GM12875 (cell line): ENCODE data around the gene VPS37B.
"Not testable (repeated sequence)": the region's sequence is repeated elsewhere in the genome, so short reads cannot be mapped to it uniquely, and the experiment has no call there.

ENCODE experiments used
- H3K4me3 ChIP-seq: one replicate; pipeline ENCODE4 v1.5.1; 2011; ENCODE audit warnings: low read depth, low read length, control low read depth
- TF ChIP-seq, protein P1 (sequence below): IDR thresholded peaks from 2 replicates; pipeline ENCODE4 v1.5.1; 2011; ENCODE audit warnings: low read depth, mild to moderate bottlenecking, control low read depth, inconsistent platforms, low read length, moderate library complexity, borderline replicate concordance; ENCODE audit not compliant: insufficient read depth

VPS37B gene

GRCh38 chr12:122921917-122922316, 26.0 kb upstream of the VPS37B start:
- TF ChIP-seq, protein P1, sequence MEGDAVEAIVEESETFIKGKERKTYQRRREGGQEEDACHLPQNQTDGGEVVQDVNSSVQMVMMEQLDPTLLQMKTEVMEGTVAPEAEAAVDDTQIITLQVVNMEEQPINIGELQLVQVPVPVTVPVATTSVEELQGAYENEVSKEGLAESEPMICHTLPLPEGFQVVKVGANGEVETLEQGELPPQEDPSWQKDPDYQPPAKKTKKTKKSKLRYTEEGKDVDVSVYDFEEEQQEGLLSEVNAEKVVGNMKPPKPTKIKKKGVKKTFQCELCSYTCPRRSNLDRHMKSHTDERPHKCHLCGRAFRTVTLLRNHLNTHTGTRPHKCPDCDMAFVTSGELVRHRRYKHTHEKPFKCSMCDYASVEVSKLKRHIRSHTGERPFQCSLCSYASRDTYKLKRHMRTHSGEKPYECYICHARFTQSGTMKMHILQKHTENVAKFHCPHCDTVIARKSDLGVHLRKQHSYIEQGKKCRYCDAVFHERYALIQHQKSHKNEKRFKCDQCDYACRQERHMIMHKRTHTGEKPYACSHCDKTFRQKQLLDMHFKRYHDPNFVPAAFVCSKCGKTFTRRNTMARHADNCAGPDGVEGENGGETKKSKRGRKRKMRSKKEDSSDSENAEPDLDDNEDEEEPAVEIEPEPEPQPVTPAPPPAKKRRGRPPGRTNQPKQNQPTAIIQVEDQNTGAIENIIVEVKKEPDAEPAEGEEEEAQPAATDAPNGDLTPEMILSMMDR, result no peak
- H3K4me3 ChIP-seq, result no peak overlapping the region

DNA sequence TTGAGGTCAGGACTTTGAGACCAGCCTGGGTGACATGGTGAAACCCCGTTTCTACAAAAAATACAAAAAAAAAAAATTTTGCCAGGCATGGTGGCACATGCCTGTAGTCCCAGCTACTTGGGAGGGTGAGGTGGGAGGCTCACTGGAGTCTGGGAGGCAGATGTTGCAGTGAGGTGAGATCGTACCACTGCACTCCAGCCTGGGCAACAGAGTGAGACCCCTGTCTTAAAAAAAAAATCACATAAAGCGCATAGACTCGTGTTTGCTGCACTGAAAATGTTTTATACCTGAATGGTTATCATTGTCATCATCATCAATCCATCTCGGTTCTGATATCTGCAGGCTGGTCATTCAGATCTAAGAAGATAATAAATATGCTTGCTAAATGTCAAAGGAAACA, 24.8 kb upstream of the VPS37B start:
- TF ChIP-seq, protein P1, result no peak
- no peak overlapping the region for H3K4me3 ChIP-seq

GRCh38 chr12:122918827-122919226, 22.9 kb upstream of the VPS37B start:
- TF ChIP-seq, protein P1, result no peak
- H3K4me3 ChIP-seq, result no peak overlapping the region

DNA sequence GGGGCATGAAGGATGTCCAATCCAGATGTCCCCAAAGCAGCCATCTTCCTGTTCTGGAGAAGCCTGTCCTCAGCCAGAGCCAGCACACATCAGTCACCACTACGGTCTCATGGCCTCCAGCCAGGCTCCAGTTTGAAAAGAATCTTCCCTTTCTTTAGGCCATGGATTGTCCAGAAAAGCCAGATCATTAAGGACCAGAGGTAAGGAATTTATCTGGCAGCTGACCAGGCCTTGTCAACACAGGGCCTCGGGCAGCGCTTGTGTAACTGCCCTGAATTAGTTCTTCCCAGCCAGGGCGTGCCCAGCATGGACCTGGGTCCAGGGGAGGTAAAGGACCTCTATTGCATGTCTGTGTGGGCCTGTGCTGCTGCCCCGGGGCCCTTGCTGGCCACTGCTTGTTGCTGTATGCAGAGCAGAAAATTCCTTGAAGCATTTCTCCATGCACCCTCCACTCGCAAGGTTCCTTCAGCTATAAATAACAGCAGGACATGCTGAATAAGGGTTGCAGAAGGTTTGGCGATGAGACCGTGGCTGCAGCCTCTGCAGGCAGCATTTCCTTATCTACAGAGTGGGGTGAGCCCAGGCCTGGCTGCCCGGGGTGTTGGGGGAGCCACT, 21.7 kb upstream of the VPS37B start:
- TF ChIP-seq, protein P1, result no peak
- no peak overlapping the region for H3K4me3 ChIP-seq

DNA sequence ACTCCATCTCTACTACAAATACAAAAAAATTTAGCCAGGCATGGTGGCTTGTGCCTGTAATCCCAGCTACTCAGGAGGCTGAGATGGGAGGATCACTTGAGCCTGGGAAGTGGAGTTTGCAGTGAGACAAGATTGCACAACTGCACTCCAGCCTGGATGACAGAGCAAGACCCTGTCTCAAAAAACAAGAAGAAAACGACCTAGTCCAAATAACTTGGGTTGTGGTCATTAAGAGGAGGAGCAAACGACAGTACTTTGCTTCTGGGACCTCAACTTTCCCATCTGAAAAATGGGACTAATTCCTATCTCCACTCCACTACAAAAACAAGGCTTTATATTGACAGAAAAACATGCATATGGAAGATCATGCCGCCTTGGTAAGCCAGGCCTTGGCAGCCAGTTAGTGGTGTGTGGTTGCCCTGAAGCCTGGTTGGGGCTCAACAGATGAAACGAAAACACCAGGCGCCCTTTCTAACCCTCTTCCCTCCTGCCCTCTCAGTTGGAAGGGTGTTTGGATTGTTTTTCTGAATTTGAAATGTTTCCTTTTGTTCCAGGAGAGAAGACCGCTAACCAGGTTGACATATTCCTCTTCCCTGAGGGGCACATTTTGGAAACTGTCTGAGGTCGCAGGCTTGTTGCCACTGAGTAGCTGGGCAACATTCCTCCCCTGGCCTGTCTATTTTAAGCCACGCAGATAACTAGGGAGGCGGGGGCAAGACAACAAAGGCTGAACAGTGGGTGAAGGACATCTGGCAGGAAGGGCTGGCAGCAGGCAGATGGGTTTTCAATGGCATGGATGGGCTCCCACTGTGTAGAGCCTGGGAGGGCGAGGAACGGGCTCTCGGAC, 13.7 kb upstream of the VPS37B start:
- TF ChIP-seq, protein P1, result no peak
- H3K4me3 ChIP-seq, result no peak overlapping the region

GRCh38 chr12:122908915-122909314, 13.0 kb upstream of the VPS37B start:
- TF ChIP-seq, protein P1, result no peak
- no peak overlapping the region for H3K4me3 ChIP-seq

- not testable (repeated sequence) for H3K4me3 ChIP-seq
Observed at GRCh38 chr12:122905258-122905657, 9.3 kb upstream of the VPS37B start.
